ENCODE measurements around the gene AKAP13.

The AKAP13 gene

GRCh38 chr15:85691350-85692240 is 311.2 kb downstream of the AKAP13 start:
- DNase-seq: peak; percentile 71

- no peak for DNase-seq
These were observed 311.9 kb downstream of the AKAP13 start for GRCh38 chr15:85692321-85692720.

DNA sequence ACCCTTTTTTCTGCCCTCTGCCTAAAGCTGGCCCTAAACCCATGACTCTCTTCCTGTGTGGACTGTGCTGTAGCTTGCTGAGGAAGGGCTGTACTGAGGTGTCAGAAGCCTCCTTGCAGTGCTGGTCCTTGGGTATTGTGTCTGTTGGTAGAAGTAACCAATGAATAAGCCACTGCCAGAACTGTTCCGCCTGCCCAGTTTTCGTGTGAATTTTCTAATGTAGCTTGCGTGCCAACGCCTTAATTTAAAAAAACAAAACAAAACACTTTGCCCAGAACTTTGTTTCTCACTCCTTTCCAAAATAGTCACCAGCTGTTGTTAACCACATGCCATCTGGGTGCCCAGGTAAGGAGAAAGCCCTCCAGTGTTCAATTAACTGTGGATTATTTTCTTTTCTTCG is 312.5 kb downstream of the AKAP13 start:
- peak; percentile 58 for DNase-seq

DNA sequence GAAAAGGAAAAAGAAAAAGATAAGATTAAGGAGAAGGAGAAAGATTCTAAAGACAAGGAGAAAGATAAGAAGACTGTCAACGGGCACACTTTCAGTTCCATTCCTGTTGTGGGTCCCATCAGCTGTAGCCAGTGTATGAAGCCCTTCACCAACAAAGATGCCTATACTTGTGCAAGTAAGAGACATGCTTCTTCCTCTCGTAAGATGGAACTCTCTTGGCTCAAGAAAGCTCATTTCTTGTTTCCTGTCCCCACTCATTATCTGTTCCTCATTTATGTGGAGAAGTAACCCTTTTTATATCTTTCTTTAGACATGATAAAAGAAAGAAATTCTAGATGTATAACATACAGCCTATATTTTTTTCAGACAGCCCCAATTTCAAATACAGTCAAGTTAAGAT is 312.9 kb downstream of the AKAP13 start:
- no peak for DNase-seq

- DNase-seq: no peak
These were observed 313.7 kb downstream of the AKAP13 start for GRCh38 chr15:85694091-85694490.

GRCh38 chr15:85700767-85701166 is 320.4 kb downstream of the AKAP13 start:
- DNase-seq: no peak

DNA sequence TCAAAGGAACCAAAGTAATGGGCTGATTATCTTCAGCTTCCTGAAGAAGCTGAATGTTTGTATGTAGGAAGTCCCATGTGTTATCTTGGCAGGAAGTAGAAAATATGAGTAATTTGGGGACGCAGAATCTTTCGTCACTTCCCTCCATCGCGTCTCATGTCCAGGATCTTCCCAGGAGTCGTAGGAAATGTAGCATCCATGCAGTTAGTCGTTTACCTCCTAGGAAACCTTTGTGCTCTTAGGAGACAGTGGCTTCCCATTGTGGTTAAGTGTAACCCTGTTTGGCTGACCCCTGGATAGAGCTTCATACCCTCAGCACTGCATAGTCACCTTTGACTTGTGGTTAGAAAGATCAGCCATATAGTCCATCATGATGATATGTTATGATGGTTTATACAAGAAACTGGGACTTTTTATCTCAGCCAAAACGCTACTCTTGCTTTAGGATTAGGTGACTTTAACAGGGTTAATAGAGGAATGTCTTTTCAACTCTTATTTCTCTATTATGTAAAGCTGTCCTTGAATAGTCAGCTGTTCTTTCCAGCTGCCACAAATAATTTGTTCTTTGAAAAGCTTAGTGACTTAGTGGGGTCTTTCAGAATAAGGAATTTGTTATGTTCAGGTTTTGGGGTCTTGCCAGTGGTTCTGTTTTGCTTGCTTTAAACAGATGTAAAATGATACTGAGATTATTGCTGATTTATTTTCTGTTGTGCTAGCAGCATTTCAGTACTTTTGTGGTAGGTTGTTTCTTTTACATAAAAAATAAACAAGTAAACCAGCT is 322.1 kb downstream of the AKAP13 start:
- peak; percentile 64 for DNase-seq

- DNase-seq: peak; percentile 75
These were observed 323.7 kb downstream of the AKAP13 start for GRCh38 chr15:85704066-85704465.

- DNase-seq: peak; percentile 50
These were observed 324.5 kb downstream of the AKAP13 start for GRCh38 chr15:85704720-85705429.

GRCh38 chr15:85706779-85707518 is 326.5 kb downstream of the AKAP13 start:
- DNase-seq: peak; percentile 68

DNA sequence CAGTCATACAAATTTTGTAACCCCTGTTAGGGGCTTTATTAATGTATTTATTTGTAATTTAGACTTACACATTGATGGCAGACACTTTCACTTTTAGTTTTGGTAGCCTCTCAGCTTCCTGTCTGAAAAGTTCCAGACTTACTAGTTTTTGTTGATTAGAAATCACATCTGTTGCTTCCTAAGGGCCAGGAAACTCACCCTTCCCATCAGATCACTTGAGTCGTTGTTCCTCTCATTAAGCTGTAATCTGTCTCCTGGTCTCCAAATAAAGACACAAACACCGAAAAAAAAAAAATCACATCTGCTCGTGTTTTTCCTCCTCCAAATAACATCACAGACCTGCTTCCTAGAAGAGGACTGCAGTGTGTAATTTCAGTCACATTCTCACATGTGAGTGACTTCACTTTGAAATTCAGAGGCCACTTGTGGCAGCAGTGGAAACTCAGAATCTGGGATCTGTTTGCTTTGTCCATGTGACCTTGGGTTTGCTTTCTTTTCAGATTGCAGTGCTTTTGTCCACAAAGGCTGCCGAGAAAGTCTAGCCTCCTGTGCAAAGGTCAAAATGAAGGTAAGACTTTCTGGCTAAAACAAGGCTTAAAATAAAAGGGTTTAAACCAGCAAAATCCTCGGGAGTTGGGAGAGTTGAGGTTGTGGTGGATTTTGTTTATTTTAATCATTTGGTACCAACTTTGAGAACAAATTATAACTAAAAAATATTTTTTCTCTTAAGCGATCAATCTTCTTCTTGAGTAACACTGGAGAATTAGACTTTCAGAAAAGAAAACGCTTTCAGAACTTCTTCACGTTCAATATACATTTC is 327.3 kb downstream of the AKAP13 start:
- DNase-seq: peak; percentile 60

- DNase-seq: no peak
These were observed 328.1 kb downstream of the AKAP13 start for GRCh38 chr15:85708402-85708941.

DNA sequence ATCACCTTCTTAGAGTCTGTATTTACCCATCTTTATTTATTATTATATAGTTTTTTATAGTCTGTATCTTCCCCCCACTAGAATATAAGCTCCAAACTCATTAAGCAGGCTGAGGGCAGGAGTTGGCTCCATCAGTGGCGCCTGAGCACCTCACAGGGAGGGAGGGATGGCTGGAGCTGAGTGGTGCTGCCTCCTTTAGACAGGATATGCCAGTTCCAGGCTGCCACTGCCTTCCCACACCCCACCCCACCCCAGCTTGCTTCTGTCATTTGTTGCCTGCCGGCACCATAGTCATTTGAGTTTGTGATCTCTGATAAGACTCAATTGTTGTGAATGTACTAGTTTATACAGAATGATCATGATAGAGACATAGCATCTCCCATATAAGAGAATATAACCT is 328.8 kb downstream of the AKAP13 start:
- no peak for DNase-seq

DNA sequence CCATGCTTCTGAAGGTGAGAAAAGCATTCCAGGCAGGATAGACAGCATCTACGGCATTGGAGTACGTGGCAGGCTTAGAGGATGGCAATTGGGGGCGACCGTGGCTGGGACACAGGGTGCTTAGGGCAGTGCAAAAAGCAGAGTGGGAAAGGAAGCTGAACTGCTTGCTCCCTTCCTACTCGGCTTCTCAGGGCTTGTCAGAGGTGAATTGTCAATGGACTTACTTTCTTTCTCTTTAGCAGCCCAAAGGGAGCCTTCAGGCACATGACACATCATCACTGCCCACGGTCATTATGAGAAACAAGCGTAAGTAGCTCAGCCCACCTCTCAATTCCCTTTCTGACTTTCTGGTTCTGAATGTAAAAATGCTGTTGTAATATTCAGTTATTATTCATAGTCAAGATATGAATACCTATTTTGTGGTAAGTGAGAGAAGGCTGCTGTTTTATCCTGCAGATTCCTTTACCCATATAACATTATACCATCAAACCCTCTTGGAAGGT is 330.0 kb downstream of the AKAP13 start:
- peak; percentile 86 for DNase-seq

GRCh38 chr15:85711580-85712192 is 331.3 kb downstream of the AKAP13 start:
- no peak for DNase-seq

DNA sequence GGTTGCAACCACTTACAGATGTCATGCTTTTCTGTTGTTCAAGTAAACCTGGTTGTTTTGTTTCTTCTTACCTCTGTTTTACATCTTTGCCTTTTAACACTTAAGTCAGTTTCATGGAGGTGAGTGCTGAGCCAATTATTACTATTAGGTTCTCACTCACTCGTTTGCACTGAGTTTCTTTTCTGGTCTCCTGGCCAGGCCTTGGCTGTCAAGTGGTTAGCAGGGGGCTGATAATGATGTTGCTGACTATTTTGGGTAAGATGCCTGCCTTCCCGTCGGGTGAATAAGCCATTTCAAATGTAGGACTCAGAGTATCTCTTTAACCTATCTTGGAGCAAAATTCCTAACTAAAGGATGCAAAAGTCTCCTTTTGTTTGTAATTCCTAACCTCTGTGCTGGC is 335.9 kb downstream of the AKAP13 start:
- DNase-seq: no peak

DNA sequence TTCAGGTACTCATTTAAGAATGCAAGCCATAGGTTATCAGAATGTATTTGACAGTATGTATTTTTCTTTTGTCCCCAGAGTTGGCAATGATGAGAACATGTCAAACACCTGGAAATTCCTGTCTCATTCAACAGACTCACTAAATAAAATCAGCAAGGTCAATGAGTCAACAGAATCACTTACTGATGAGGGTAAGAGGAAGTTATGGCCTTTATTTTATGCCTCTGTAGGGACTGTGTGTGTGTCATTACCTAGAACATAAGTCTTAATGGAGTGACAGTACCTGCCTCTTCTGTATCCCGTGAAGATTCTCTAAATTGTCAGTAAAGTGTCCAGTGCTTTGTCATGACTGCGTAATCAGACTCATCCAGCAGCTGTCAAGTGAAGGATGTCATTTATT is 336.8 kb downstream of the AKAP13 start:
- no peak for DNase-seq

DNA sequence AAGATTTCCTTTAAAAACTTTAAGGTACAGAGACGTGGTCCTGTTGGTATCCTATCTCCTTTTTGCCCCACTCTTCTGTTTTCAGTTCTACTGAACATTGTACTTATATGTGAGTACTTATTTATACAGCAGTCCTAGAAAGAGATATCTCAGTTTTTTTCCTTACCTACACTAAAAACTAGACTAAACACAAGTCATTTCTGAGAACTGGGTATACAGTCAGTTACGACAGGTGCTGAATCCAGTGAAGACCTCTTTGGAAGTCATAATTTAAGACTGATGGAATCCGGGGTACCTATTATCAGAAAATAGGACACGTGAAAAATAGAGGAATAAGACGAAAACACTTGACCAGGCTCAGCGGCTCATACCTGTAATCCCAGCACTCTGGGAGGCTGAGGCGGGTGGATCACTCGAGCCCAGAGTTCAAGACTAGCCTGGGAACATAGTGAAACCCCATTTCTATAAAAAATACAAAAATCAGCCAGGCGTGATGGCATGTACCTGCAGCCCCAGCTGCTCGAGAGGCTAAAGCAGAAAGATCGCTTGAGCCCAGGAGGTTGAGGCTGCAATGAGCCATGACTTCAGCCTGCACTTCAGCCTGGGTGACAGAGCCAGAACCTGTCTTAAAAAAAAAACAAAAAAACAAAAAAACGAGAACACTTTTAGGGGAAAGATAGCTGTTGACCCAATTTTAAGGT is 338.0 kb downstream of the AKAP13 start:
- no peak for DNase-seq

DNA sequence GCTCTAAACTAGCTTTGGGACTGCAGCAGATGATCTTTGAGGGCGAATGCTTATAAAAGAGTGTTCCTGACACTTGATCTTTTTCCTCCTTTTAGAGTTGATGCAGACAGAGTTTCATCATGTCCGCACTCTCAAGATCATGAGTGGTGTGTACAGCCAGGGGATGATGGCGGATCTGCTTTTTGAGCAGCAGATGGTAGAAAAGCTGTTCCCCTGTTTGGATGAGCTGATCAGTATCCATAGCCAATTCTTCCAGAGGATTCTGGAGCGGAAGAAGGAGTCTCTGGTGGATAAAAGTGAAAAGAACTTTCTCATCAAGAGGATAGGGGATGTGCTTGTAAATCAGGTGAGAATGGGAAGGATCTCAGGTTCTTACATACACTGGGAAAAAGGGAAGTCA is 338.6 kb downstream of the AKAP13 start:
- DNase-seq: no peak
